KBM-7 (cell line): ENCODE measurements around the gene CNOT4.
"Not testable (repeated sequence)": the region's sequence is repeated elsewhere in the genome, so short reads cannot be mapped to it uniquely, and the experiment has no call there.

Source experiments
- DNase-seq: peaks from one replicate; pipeline ENCODE4 v3.0.0-alpha.2; 2015
- in situ Hi-C: fragments of 300-500 bp; cut with MboI; formaldehyde crosslinking; loops from 2 replicates; pipeline ENCODE4 v1.14.3; 2020; ENCODE audit warnings: low sequenced_read_pairs, low pct_unique_long_range_greater_than_20kb, mixed read lengths

CNOT4 gene

GRCh38 chr7:135467207-135467711 is 42.6 kb downstream of the CNOT4 start:
- in situ Hi-C loops: no loop called here
- DNase-seq: no peak

GRCh38 chr7:135466442-135467206 is 43.3 kb downstream of the CNOT4 start:
- in situ Hi-C loops: no loop called here

GRCh38 chr7:135463908-135464307 is 46.0 kb downstream of the CNOT4 start:
- in situ Hi-C loops: no loop called here
- peak; percentile 38 for DNase-seq

More at GRCh38 chr7:135466442-135467206, 43.3 kb downstream of the CNOT4 start:
- DNase-seq: no peak

GRCh38 chr7:135459951-135460567 is 49.8 kb downstream of the CNOT4 start:
- in situ Hi-C loops: no loop called here
- DNase-seq: no peak

GRCh38 chr7:135459076-135459475 is 50.8 kb downstream of the CNOT4 start:
- in situ Hi-C loops: no loop called here
- DNase-seq: no peak

- in situ Hi-C loops: no loop called here
- no peak for DNase-seq
Observed at GRCh38 chr7:135454060-135454459, 55.8 kb downstream of the CNOT4 start.

GRCh38 chr7:135449436-135449835 is 60.5 kb downstream of the CNOT4 start:
- in situ Hi-C loops: no loop called here
- no peak for DNase-seq

- in situ Hi-C loops: no loop called here
Observed at GRCh38 chr7:135448753-135449152, 61.1 kb downstream of the CNOT4 start.

GRCh38 chr7:135447748-135448147 is 62.2 kb downstream of the CNOT4 start:
- no peak for DNase-seq
- in situ Hi-C loops: no loop called here

More at GRCh38 chr7:135448753-135449152, 61.1 kb downstream of the CNOT4 start:
- no peak for DNase-seq

- in situ Hi-C loops: no loop called here
- DNase-seq: no peak
Observed at GRCh38 chr7:135445690-135446089, 64.2 kb downstream of the CNOT4 start.

GRCh38 chr7:135445266-135445665 is 64.6 kb downstream of the CNOT4 start:
- in situ Hi-C loops, DNase-seq: not testable (repeated sequence)

- in situ Hi-C loops: no loop called here
- DNase-seq: no peak
Observed at GRCh38 chr7:135441791-135442190, 68.1 kb downstream of the CNOT4 start.

- no peak for DNase-seq
- in situ Hi-C loops: no loop called here
Observed at GRCh38 chr7:135434047-135434446, 75.9 kb downstream of the CNOT4 start.

GRCh38 chr7:135430626-135431025 is 79.3 kb downstream of the CNOT4 start:
- no peak for DNase-seq
- in situ Hi-C loops: no loop called here

GRCh38 chr7:135428879-135429278 is 81.0 kb downstream of the CNOT4 start:
- in situ Hi-C loops: no loop called here
- no peak for DNase-seq

- no peak for DNase-seq
- in situ Hi-C loops: no loop called here
Observed at GRCh38 chr7:135428011-135428410, 81.9 kb downstream of the CNOT4 start.

- DNase-seq: no peak
- in situ Hi-C loops: no loop called here
Observed at GRCh38 chr7:135427166-135427565, 82.7 kb downstream of the CNOT4 start.

GRCh38 chr7:135425036-135425435 is 84.9 kb downstream of the CNOT4 start:
- in situ Hi-C loops: no loop called here
- no peak for DNase-seq

- in situ Hi-C loops: no loop called here
- DNase-seq: no peak
Observed at GRCh38 chr7:135420786-135421185, 89.1 kb downstream of the CNOT4 start.

- no peak for DNase-seq
- in situ Hi-C loops: no loop called here
Observed at GRCh38 chr7:135416431-135416830, 93.5 kb downstream of the CNOT4 start.
